Right ventricle myocardium inferior (tissue), 1 donor: Measurements from ENCODE around the gene CLCN6. TPM values are rescaled to one million over a fixed set of nuclear protein-coding genes. Genes with fewer than 3 reads are reported as not detected.

Source experiments
- ATAC-seq: fragments of 200-7000 bp; cut with Tn5 transposase; one replicate; pipeline ENCODE4 v1.9.1; 2020; ENCODE audit warnings: mild to moderate bottlenecking, moderate library complexity
- DNase-seq: peaks from one replicate; pipeline ENCODE4 v3.0.0; 2021; ENCODE audit errors: missing footprints
- intact Hi-C: fragments of 100-400 bp; cut with DNase I; formaldehyde crosslinking; loops from one replicate; pipeline ENCODE4 v1.11.0; 2022
- long read RNA-seq: library from polyadenylated mRNA; unstranded; transcript quantifications from one replicate; pipeline ENCODE4 v2.0.0, GENCODE V29; 2021
- total RNA-seq: library from RNA; stranded (reverse); fragmentation: NEBNext Ultra II Directional; extraction: Animal tissue kit (Norgen Biotek cat#: 25700); gene quantifications from one replicate; pipeline ENCODE4 v1.2.1, GENCODE V29; 2021
- donor health status: DM: no; HTN: yes; CAD: no; lungs with severe emphysema.

Gene CLCN6, protein sequence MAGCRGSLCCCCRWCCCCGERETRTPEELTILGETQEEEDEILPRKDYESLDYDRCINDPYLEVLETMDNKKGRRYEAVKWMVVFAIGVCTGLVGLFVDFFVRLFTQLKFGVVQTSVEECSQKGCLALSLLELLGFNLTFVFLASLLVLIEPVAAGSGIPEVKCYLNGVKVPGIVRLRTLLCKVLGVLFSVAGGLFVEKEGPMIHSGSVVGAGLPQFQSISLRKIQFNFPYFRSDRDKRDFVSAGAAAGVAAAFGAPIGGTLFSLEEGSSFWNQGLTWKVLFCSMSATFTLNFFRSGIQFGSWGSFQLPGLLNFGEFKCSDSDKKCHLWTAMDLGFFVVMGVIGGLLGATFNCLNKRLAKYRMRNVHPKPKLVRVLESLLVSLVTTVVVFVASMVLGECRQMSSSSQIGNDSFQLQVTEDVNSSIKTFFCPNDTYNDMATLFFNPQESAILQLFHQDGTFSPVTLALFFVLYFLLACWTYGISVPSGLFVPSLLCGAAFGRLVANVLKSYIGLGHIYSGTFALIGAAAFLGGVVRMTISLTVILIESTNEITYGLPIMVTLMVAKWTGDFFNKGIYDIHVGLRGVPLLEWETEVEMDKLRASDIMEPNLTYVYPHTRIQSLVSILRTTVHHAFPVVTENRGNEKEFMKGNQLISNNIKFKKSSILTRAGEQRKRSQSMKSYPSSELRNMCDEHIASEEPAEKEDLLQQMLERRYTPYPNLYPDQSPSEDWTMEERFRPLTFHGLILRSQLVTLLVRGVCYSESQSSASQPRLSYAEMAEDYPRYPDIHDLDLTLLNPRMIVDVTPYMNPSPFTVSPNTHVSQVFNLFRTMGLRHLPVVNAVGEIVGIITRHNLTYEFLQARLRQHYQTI
- total RNA-seq, result 15.7 TPM
- long read RNA-seq, full-length matches to known transcripts, result 1 of 6 reads
- long read RNA-seq, partial matches to known transcripts, result 3 of 6 reads
- long read RNA-seq, other reads (novel, unspliced or antisense), result 2 of 6 reads

DNA sequence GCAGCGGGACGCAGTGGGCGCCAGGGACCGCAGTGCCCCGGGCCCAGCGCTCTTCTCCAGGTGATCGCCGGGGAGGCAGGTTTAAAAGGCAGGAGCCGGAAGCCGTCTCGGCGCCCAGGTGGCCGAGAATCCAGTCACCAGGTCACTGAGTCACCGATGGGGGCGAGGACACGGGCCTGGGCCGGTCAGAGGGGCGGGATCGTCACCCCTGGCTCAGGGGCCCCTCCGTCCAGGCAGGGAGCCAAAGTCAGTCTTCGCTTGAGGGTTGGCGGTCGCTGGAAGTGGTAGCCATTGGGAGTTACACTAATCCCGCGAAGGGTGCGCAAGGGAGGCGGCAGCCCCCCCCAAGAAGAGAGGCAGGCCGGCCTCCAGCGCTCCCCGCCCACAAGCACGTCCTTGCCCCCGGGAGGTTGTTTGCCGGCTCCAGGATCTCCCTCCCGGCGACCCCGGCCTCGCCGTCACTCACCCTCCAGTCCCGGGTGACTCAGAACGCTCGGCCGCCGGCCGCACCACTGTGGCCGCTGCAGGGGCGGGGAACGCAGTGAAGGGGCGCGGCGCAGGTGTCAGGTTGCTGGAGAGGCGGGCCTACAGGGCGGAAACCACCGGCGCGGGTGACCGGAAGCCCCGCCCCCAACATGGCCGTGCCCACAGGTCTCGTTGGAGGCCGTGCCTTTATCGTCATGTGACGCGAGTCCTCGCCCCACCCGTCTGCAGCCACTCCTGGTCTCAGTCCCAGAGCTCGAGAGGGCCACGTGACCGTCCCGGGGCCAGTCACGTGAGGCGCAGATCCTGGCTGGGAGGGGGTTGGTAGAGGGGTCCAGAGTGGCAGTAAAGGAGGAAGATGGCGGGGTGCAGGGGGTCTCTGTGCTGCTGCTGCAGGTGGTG lies at the start of gene CLCN6, which contains the start of gene MTHFR:
Gene CLCN6 (plus strand): TSS at position 770 of the 885 bp plus-strand sequence. CDS start 72 bp downstream, at position 842.
Gene MTHFR (minus strand): TSS at position 543 of the 885 bp plus-strand sequence. CDS start 2,848 bp downstream, outside the sequence.
- peak; percentile 88 for ATAC-seq
- intact Hi-C loops, result loop anchor here (2.0 kb wide), 1 partner anchor 15 kb away; no protein-coding TSS in a partner anchor
- DNase-seq, result peak; percentile 99

DNA sequence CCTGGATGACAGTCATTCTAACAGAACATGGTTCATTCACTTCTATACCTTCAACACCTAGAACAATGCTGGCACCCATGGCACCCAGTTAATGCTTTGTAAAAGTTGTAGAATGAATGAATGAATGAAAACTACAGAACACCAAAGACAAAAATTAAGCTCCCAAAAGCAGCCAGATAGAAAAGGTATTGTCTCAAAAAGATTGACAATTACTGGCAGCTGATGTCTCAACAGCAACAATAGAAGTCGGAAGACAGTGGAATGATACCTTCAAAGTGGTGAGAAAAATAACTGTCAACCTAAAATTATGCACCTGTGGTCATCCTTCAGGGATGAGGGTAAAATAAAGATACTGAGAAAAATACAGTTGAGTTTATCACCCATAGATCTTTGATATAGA lies 48.9 kb upstream of the CLCN6 start:
- ATAC-seq (no peak), DNase-seq (no peak)
- intact Hi-C loops, result no loop called here

- ATAC-seq (no peak), DNase-seq (no peak)
- intact Hi-C loops, result no loop called here
These were observed 46.2 kb upstream of the CLCN6 start for GRCh38 chr1:11759791-11760190.

DNA sequence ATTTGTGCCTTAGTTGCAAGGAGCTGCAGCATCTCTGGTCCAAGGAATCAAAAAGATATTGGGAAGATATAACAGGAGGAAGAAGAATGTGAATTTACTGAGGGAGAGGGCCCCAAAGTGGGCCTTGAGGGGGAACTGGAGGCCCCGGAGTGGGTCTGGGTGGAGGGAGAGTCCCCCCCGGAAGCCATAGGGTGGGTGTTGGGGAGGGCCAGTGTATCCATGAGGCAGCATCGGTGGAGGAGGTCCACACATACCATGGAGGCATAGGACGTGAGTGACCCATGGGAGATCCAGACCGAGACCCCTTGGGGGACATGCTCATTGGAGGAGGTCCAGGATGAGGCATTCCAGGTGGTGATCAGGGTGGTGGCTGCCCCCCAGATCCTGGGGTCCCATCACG lies 44.7 kb upstream of the CLCN6 start:
- intact Hi-C loops, result no loop called here
- DNase-seq (no peak), ATAC-seq (no peak)

- peak; percentile 56 for DNase-seq
- ATAC-seq, result no peak
- intact Hi-C loops, result no loop called here
These were observed 44.0 kb upstream of the CLCN6 start, which contains the start of gene C1orf167 for GRCh38 chr1:11761988-11762406. Gene C1orf167, plus strand, starts transcription at chr1:11762193. Its CDS starts 2,208 bp downstream, at chr1:11764401.

DNA sequence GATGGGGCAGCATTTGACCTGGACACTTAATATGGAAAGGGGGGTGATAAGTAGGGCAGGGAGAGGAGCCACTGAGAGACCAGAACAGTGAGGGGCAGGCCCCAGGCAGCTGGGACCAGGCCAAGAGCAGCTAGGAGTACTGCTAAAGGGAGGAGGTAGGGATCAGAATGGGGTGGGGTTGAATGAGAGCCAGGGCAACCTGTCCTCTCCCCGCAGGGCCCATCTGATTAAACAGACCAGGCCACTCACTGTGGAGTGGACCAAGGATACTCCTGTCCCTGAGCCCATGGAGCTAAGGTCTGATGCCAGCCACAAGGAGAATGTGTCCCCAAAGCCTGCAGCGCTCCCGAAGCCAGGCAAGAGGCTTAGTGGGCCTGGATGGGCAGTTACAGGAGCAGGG lies 41.9 kb upstream of the CLCN6 start:
- intact Hi-C loops, result no loop called here
- DNase-seq (no peak), ATAC-seq (no peak)

GRCh38 chr1:11764519-11764918 lies 41.5 kb upstream of the CLCN6 start:
- DNase-seq, result no peak
- ATAC-seq, result no peak
- intact Hi-C loops, result no loop called here

- intact Hi-C loops, result no loop called here
- ATAC-seq (no peak), DNase-seq (peak; percentile 45)
These were observed 40.1 kb upstream of the CLCN6 start for GRCh38 chr1:11765661-11766428.

- intact Hi-C loops, result no loop called here
- no peak for ATAC-seq
- DNase-seq, result peak; percentile 32
These were observed 39.6 kb upstream of the CLCN6 start for GRCh38 chr1:11766429-11766776.

DNA sequence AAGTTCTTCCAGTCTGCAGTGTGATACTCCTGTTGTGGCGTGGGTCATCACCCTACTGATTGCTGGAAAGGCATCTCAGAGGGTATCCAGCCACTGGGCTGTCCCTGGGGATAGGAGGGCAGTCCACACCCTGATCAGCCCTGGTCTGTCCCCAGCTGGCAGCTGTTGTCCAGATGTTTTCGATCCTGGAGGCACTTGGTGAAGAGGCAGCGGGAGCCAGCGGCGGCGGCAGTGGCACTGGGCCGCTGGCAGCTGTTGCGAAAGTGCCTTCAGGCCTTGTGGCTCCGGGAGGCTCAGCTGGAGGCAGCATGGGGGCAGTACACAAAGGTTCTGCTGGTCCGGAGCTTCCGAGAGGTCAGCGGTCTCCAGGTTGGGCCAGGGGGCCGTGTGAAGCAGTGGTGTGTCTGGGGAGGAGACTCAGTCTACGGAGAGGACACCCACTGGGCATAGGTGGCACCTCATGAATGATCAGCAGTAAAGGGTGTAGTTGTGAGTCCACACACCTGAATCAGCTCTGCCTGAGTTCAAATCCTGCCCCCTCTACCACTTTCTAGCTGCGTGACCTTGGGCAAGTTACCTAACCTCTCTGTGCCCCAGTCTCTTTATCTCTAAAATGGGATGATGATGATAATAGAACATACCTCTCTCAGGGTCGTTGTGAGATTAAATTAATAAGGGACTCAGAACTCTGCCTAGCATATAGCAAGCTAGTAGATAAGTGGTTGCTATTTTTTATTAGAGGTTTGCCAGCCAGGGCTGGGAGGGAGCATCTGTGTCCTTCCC lies 37.9 kb upstream of the CLCN6 start:
- DNase-seq, result peak; percentile 6
- intact Hi-C loops, result no loop called here
- ATAC-seq, result no peak

DNA sequence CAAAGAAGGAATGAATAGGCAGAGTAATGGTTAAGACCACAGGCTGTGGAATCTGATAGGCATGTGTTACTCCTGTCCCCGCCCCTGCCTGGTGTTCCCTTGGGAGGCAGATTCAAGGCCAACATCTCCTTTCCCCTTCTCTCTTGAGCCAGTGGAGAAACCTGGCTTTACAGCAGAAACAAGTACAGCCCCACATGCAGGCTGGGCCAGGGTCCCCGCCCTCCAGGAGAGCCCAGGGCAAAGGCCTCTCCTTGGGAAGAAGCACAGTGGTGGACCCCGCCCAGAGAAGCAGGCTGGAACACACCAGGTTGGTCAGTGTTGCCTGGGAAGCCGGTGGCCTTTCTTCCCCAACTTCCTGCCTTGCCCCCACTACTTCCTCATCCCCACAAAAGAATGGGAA lies 37.2 kb upstream of the CLCN6 start:
- ATAC-seq (no peak), DNase-seq (peak; percentile 28)
- intact Hi-C loops, result no loop called here

GRCh38 chr1:11769274-11769673 lies 36.7 kb upstream of the CLCN6 start:
- intact Hi-C loops, result no loop called here
- DNase-seq, result no peak
- no peak for ATAC-seq

GRCh38 chr1:11770011-11770410 lies 36.0 kb upstream of the CLCN6 start:
- ATAC-seq, result no peak
- DNase-seq, result no peak
- intact Hi-C loops, result no loop called here

DNA sequence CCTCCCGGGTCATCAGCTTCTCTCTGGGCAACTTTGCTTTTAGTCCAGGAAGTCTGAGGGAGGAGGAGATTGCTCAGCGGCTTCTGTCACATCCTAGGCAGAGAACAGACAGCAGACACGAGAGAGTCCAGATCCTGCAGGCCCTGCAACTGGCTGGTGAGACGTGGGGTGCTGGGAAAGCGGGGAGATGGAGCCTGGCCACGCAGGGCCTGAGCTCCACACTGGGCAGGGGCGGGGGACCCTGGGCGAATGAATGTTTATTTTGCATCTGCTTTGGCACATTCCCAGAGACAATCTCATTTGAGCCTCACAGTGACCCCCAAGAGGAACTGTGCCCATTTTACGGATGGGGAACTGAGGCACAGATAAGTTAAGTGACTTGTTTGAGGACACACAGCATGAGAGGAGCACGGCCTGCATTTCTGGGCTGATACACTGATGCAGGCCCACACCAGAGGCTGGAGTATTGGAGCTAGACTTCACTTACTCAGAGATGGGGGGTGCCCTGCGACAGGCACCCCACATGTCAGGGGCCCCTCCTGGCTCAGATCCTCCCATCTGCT lies 34.4 kb upstream of the CLCN6 start:
- DNase-seq (peak; percentile 46), ATAC-seq (no peak)
- intact Hi-C loops, result no loop called here

DNA sequence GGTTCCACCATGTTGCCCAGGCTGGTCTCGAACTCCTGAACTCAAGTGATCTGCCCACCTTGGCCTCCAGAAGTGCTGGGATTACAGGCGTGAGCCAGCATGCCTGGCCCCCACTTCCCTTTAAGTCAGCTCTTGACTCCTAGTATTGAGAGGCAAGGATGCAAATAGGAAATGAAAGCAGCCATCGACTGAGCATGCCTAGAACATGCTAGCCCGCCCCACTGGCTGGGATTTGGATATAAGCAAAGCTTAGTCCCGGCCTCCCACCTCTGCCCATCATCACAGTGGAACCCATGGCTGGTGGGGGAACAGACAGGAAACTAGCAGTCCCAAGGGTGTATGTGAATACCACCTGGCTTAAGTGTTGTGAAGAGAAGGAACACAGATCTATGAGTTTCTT lies 33.5 kb upstream of the CLCN6 start:
- ATAC-seq (no peak), DNase-seq (peak; percentile 30)
- intact Hi-C loops, result no loop called here

GRCh38 chr1:11774753-11775152 lies 31.2 kb upstream of the CLCN6 start:
- no peak for ATAC-seq
- intact Hi-C loops, result no loop called here
- peak; percentile 42 for DNase-seq
